ENCODE measurements around the gene UROC1.

- no peak for TF ChIP-seq CTCF (conservative IDR thresholded peaks at IDR 0.05 in 1 of 2, IDR thresholded peaks at IDR 0.05 in 1 of 2; ENCODE audit: extremely low read depth in 1 of 2, insufficient read depth in 1 of 2, low read depth in 1 of 2, low read length in 2 of 2)
- TF ChIP-seq EZH2 (IDR thresholded peaks at IDR 0.05; ENCODE audit: borderline replicate concordance, low read length): no peak
Measured at GRCh38 chr3:126507886-126508285, 9.7 kb downstream of the UROC1 start.
